Measurements from ENCODE around the gene LSM7.

DNA sequence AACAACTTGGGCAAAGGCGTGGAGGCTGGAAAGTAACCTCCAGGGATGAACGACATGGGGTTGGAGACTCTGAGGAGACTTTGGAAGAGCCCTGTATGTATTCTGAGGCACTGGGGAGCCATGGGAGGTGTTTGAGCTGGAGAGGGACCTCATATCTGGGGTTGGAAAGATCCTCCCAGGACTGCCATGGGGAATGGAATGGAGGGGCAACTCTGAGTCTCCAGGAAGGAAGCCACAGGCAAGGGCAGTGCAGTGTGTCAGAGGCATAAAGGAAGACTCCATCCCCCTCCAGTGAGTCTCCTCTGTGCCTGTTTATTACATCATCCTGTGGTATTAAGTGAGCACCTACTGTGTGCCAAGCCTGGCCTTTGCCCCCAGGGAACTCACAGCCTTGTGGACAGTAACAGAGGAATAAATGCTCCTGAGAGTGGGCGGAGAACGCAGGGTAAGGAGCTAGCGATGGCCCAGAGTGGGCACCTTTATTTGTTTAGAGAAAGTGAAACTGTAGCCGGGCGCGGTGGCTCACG lies 54.1 kb downstream of the LSM7 start:
- TF ChIP-seq NFRKB (IDR thresholded peaks at IDR 0.05) (no peak), ARNT (IDR thresholded peaks at IDR 0.05) (no peak), TARDBP (IDR thresholded peaks at IDR 0.05) (no peak), SP1 (IDR thresholded peaks at IDR 0.05) (no peak), SUZ12 (IDR thresholded peaks at IDR 0.05) (no peak), BHLHE40 (IDR thresholded peaks at IDR 0.05; ENCODE audit: borderline replicate concordance) (no peak), LEF1 (IDR thresholded peaks at IDR 0.05; ENCODE audit: borderline replicate concordance) (no peak), ZNF384 (IDR thresholded peaks at IDR 0.05) (no peak), FOXA1 (IDR thresholded peaks at IDR 0.05) (no peak), FOXM1 (IDR thresholded peaks at IDR 0.05; ENCODE audit: borderline replicate concordance) (no peak)

All from HEK293T (cell line).